NB4 (cell line): ENCODE measurements around the gene CYP17A1.

Experiments used
- MYC ChIP-seq: IDR thresholded peaks from 2 replicates; pipeline ENCODE4 v1.6.1; 2011; ENCODE audit warnings: low read depth, low read length
- POLR2A ChIP-seq: IDR thresholded peaks from 2 replicates; pipeline ENCODE4 v1.6.1; 2011; ENCODE audit warnings: mild to moderate bottlenecking; ENCODE audit not compliant: insufficient read length; ENCODE audit errors: extremely low read depth
- TF ChIP-seq, protein P1 (sequence below): IDR thresholded peaks from 2 replicates; pipeline ENCODE4 v1.6.1; 2011; ENCODE audit warnings: low read depth, low read length
- TF ChIP-seq, protein P2 (sequence below): IDR thresholded peaks from one replicate; pipeline ENCODE4 v1.5.1; 2012; ENCODE audit warnings: low read depth, low read length

DNA sequence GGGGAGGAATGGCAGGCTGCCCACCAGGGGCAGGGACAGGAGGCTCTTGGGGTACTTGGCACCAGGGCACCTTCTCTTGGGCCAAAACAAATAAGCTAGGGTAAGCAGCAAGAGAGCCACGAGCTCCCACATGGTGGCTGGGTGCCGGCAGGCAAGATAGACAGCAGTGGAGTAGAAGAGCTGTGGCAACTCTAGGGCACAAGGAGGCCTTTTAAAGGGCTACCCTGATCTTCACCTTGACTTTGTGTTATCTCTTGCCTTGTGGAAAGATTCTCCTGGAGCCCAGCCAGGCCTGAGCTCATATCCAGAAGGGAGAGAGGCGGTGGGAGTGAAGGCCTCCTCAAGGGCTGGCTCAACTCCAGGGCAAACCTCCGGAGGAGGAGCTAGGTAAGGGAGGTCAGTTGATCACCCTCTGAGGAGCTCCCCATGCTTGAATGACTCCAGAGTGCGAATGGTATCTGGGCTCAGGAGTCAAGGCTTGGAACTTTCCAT lies at the start of gene CYP17A1:
- TF ChIP-seq, protein P1, sequence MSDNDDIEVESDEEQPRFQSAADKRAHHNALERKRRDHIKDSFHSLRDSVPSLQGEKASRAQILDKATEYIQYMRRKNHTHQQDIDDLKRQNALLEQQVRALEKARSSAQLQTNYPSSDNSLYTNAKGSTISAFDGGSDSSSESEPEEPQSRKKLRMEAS: no peak
- TF ChIP-seq, protein P2, sequence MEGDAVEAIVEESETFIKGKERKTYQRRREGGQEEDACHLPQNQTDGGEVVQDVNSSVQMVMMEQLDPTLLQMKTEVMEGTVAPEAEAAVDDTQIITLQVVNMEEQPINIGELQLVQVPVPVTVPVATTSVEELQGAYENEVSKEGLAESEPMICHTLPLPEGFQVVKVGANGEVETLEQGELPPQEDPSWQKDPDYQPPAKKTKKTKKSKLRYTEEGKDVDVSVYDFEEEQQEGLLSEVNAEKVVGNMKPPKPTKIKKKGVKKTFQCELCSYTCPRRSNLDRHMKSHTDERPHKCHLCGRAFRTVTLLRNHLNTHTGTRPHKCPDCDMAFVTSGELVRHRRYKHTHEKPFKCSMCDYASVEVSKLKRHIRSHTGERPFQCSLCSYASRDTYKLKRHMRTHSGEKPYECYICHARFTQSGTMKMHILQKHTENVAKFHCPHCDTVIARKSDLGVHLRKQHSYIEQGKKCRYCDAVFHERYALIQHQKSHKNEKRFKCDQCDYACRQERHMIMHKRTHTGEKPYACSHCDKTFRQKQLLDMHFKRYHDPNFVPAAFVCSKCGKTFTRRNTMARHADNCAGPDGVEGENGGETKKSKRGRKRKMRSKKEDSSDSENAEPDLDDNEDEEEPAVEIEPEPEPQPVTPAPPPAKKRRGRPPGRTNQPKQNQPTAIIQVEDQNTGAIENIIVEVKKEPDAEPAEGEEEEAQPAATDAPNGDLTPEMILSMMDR: no peak
- TF ChIP-seq POLR2A (no peak), MYC (no peak)
